Endothelial cell of umbilical vein (primary cell): ENCODE data around the gene SLC30A1. TPM values are rescaled to one million over a fixed set of nuclear protein-coding genes. Genes with fewer than 3 reads are reported as not detected.

Source experiments
- BruUV-seq: library from RNA; stranded (reverse); fragments of 400-500 nt; replicated peaks from 2 replicates; lab custom pipeline; 2021; lab: Mats Ljungman, UMichigan
- CTCF ChIA-PET: fragments of 300-600, 350-600 bp; sonication (Branson Sonifier 250); formaldehyde crosslinking; loops from one replicate; lab custom pipeline; 2021; ENCODE audit warnings: antibody characterized with exemption, inconsistent platforms; lab: Charles Lee
- POLR2A ChIA-PET: fragments of 300-600, 350-600 bp; sonication (Branson Sonifier 250); formaldehyde crosslinking; loops from one replicate; lab custom pipeline; 2021; ENCODE audit warnings: antibody characterized with exemption, inconsistent platforms; lab: Charles Lee
- DNase-seq: peaks from one replicate; pipeline ENCODE4 v3.0.0-alpha.2; 2011; ENCODE audit warnings: low read depth, low spot score
- FAIRE-seq: peaks from 2 replicates; lab custom pipeline; 2011; peaks lifted over from hg19 to GRCh38; lab: Jason Lieb, UNC
- H2AFZ ChIP-seq: 2 replicates; pipeline ENCODE4 v1.6.0; 2012; ENCODE audit warnings: low read depth, low read length, control low read depth, inconsistent platforms
- H3K27ac ChIP-seq: 2 replicates; pipeline ENCODE4 v1.5.1; 2011; ENCODE audit warnings: low read depth, mild to moderate bottlenecking, control low read depth, low read length, moderate library complexity; ENCODE audit not compliant: insufficient read depth
- H3K27me3 ChIP-seq, 2 experiments: 2 replicates each; pipeline versions ENCODE4 v1.6.0 to v1.6.1; 2011; ENCODE audit warnings: low read length in 2 of 2, mixed read lengths in 1 of 2; ENCODE audit not compliant: control insufficient read depth in 2 of 2, insufficient read depth in 2 of 2
- H3K36me3 ChIP-seq, 2 experiments: 2 replicates in 1 of 2; 3 replicates in 1 of 2; pipeline ENCODE4 v1.5.1; 2011; ENCODE audit warnings: low read length in 2 of 2, mild to moderate bottlenecking in 1 of 2, moderate library complexity in 1 of 2; ENCODE audit not compliant: control insufficient read depth in 2 of 2, insufficient read depth in 2 of 2; ENCODE audit errors: extremely low read depth in 1 of 2
- H3K4me1 ChIP-seq: 3 replicates; pipeline ENCODE4 v1.5.1; 2011; ENCODE audit warnings: mild to moderate bottlenecking, low read length; ENCODE audit not compliant: control insufficient read depth, insufficient read depth; ENCODE audit errors: extremely low read depth
- H3K4me2 ChIP-seq: 2 replicates; pipeline ENCODE4 v1.6.1; 2011; ENCODE audit warnings: low read length, control low read depth, mixed read lengths; ENCODE audit not compliant: insufficient read depth
- H3K4me3 ChIP-seq, 3 experiments: fragments of 200-600 bp in 1 of 3; sonication (generic), shearing (Covaris generic) in 1 of 3; replicated peaks in 1 of 3; 2 replicates each; pipeline ENCODE4 v1.5.1; 2011 to 2016; ENCODE audit warnings: control low read depth in 3 of 3, low read length in 3 of 3, mild to moderate bottlenecking in 2 of 3, inconsistent platforms in 1 of 3, low read depth in 1 of 3, moderate library complexity in 1 of 3; ENCODE audit not compliant: insufficient read depth in 1 of 3
- H3K79me2 ChIP-seq: 2 replicates; pipeline ENCODE4 v1.6.0; 2012; ENCODE audit warnings: low read length, inconsistent platforms; ENCODE audit not compliant: control insufficient read depth, insufficient read depth
- H3K9ac ChIP-seq: replicated peaks from 2 replicates; pipeline ENCODE3; 2011; ENCODE audit warnings: low read length, control low read depth; ENCODE audit not compliant: insufficient read depth; ENCODE audit errors: extremely low read depth
- H3K9me1 ChIP-seq: replicated peaks from 3 replicates; pipeline ENCODE4 v1.6.0; 2011; ENCODE audit warnings: mild to moderate bottlenecking, low read length; ENCODE audit not compliant: control insufficient read depth, insufficient read depth; ENCODE audit errors: extremely low read depth
- H3K9me3 ChIP-seq: replicated peaks from 2 replicates; pipeline ENCODE4 v1.5.1; 2012; ENCODE audit warnings: low read length, inconsistent platforms; ENCODE audit not compliant: control insufficient read depth, insufficient read depth
- H4K20me1 ChIP-seq: replicated peaks from 2 replicates; pipeline ENCODE3; 2011; ENCODE audit warnings: mild to moderate bottlenecking, low read length; ENCODE audit not compliant: control insufficient read depth, insufficient read depth; ENCODE audit errors: extremely low read depth
- EZH2 ChIP-seq: IDR thresholded peaks from 2 replicates; pipeline ENCODE4 v1.6.1; 2012; ENCODE audit warnings: borderline replicate concordance, low read depth, mild to moderate bottlenecking, moderate library complexity, low read length, inconsistent platforms; ENCODE audit not compliant: severe bottlenecking
- FOS ChIP-seq: IDR thresholded peaks from 2 replicates; pipeline ENCODE4 v1.6.1; 2011; ENCODE audit warnings: mild to moderate bottlenecking, low read length, moderate library complexity, borderline replicate concordance; ENCODE audit not compliant: insufficient read depth
- GATA2 ChIP-seq: IDR thresholded peaks from 2 replicates; pipeline ENCODE4 v1.7.0; 2011; ENCODE audit warnings: low read depth, mild to moderate bottlenecking, moderate library complexity, mixed read lengths, low read length; ENCODE audit not compliant: insufficient read length, insufficient read depth
- JUN ChIP-seq: IDR thresholded peaks from 2 replicates; pipeline ENCODE4 v1.6.1; 2011; ENCODE audit warnings: borderline replicate concordance, low read depth; ENCODE audit not compliant: insufficient read length, insufficient read depth
- MYC ChIP-seq: IDR thresholded peaks from one replicate; pipeline ENCODE4 v1.6.1; 2011; ENCODE audit warnings: mild to moderate bottlenecking, low read depth, low read length
- POLR2A ChIP-seq: IDR thresholded peaks from 2 replicates; pipeline ENCODE4 v1.6.1; 2012; ENCODE audit warnings: low read depth, mild to moderate bottlenecking, control low read depth, low read length
- POLR2AphosphoS5 ChIP-seq: IDR thresholded peaks from 2 replicates; pipeline ENCODE4 v1.6.1; 2012; ENCODE audit warnings: low read depth, mild to moderate bottlenecking, control low read depth, low read length, moderate library complexity; ENCODE audit not compliant: insufficient read depth
- dilution Hi-C: fragments of 300-500 bp; cut with MboI; formaldehyde crosslinking; loops from one replicate; pipeline ENCODE4 v1.15.0; 2019; ENCODE audit warnings: low sequenced_read_pairs; ENCODE audit not compliant: extremely low pct_ligation_motif_present
- intact Hi-C: fragments of 100-400 bp; cut with micrococcal nuclease; formaldehyde crosslinking; loops from one replicate; pipeline ENCODE4 v1.10.0; 2022
- polyA plus RNA-seq, 4 experiments: library from polyadenylated mRNA; depleted of rRNA in 3 of 4; stranded (reverse) in 3 of 4; unstranded in 1 of 4; fragments of >200 nt; gene quantifications; 2 replicates each; pipeline versions ENCODE4 v1.2.1 to v1.2.3, GENCODE V29; 2011 to 2012; ENCODE audit warnings: missing spikeins in 1 of 4
- total RNA-seq: library from RNA; stranded (reverse); gene quantifications from 2 replicates; pipeline ENCODE4 v1.2.3, GENCODE V29; 2021
- TF ChIP-seq, protein P1 (sequence below), 2 donors: IDR thresholded peaks; 1 replicate in 1 of 2; 2 replicates in 1 of 2; pipeline ENCODE4 v1.5.1; 2011; ENCODE audit warnings: low read length in 2 of 2, mild to moderate bottlenecking in 2 of 2, moderate library complexity in 2 of 2, control low read depth in 1 of 2, inconsistent platforms in 1 of 2, low read depth in 1 of 2; ENCODE audit not compliant: insufficient read depth in 1 of 2; ENCODE audit errors: extremely low read depth in 1 of 2
- TF ChIP-seq, protein P2 (sequence below): IDR thresholded peaks from 2 replicates; pipeline ENCODE4 v1.6.1; 2011; ENCODE audit not compliant: insufficient read depth, insufficient read length

Gene SLC30A1
- total and polyA plus RNA-seq, 2 donors (not counting 3 experiments of a cell fraction or from before 2014, with no cell fraction given), result 5.5 to 21.5 TPM

- dilution Hi-C loops (no loop called here), intact Hi-C loops (no loop called here)
- FAIRE-seq, result no peak
- Histone ChIP-seq H3K36me3 (no peaks in the 10 kb centered on the region), H3K79me2 (no peaks in the 10 kb centered on the region), H3K27me3 (no peaks in the 10 kb centered on the region), H2AFZ (no peak overlapping the region), H3K9me1 (no peaks in the 10 kb centered on the region), H3K9me3 (no peaks in the 10 kb centered on the region), H3K4me3 (no peak overlapping the region), H3K4me1 (peaks cover 10% of the 10 kb centered on the region), H3K9ac (no peak overlapping the region), H4K20me1 (no peaks in the 10 kb centered on the region), H3K4me2 (no peak overlapping the region), H3K27ac (no peak overlapping the region)
- ChIA-PET POLR2A (no interaction called here), CTCF (no interaction called here)
- DNase-seq, result no peak
- BruUV-seq, result no TSS peak
- TF ChIP-seq POLR2A, result no peak
- no peak for TF ChIP-seq GATA2
- TF ChIP-seq FOS, result no peak
- TF ChIP-seq EZH2, result no peak
These were observed 52.9 kb downstream of the SLC30A1 start for GRCh38 chr1:211526101-211526500.

DNA sequence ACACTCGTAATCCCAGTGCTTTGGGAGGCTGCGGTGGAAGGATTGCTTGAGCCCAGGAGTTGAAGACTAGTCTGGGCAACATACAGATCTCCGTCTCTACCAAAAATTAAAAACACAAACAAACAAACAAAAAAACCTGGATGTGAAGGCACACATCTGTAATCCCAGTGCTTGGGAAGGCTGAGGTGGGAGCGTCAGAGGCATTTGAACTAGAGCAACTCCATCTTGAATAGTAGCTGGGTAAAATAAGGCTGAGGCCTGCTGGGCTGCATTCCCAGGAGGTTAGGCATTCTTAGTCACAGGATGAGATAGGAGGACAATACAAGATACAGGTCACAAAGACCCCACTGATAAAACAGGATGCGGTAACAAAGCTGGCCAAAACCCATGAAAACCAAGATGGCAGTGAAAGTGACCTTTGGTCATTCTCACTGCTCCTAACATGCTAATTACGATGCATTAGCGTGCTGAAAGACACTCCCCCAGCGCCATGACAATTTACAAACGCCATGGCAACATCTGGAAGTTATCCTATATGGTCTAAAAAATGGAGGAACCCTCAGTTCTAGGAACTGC is 53.8 kb downstream of the SLC30A1 start:
- no peaks in the 10 kb centered on the region for H3K9me3 ChIP-seq
- no TSS peak for BruUV-seq

More for the DNA sequence above, 53.8 kb downstream of the SLC30A1 start:
- peaks cover 10% of the 10 kb centered on the region for H3K4me1 ChIP-seq
- no peaks in the 10 kb centered on the region for H3K9me1 ChIP-seq
- POLR2A ChIA-PET, result no interaction called here
- DNase-seq, result no peak
- no peak overlapping the region for H3K27ac ChIP-seq
- no peaks in the 10 kb centered on the region for H3K27me3 ChIP-seq
- intact Hi-C loops (no loop called here), dilution Hi-C loops (no loop called here)
- no peaks in the 10 kb centered on the region for H3K79me2 ChIP-seq
- no peak for FAIRE-seq
- H2AFZ ChIP-seq, result no peak overlapping the region
- H3K4me2 ChIP-seq, result no peak overlapping the region
- TF ChIP-seq, protein P1, sequence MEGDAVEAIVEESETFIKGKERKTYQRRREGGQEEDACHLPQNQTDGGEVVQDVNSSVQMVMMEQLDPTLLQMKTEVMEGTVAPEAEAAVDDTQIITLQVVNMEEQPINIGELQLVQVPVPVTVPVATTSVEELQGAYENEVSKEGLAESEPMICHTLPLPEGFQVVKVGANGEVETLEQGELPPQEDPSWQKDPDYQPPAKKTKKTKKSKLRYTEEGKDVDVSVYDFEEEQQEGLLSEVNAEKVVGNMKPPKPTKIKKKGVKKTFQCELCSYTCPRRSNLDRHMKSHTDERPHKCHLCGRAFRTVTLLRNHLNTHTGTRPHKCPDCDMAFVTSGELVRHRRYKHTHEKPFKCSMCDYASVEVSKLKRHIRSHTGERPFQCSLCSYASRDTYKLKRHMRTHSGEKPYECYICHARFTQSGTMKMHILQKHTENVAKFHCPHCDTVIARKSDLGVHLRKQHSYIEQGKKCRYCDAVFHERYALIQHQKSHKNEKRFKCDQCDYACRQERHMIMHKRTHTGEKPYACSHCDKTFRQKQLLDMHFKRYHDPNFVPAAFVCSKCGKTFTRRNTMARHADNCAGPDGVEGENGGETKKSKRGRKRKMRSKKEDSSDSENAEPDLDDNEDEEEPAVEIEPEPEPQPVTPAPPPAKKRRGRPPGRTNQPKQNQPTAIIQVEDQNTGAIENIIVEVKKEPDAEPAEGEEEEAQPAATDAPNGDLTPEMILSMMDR (IDR thresholded peaks at IDR 0.05; ENCODE audit: extremely low read depth in 1 of 2, insufficient read depth in 1 of 2, low read depth in 1 of 2, low read length in 2 of 2), result no peak
- TF ChIP-seq GATA2 (peak; percentile 69), EZH2 (no peak), MYC (no peak), FOS (peak; percentile 35), POLR2AphosphoS5 (no peak), JUN (no peak), POLR2A (no peak)
- TF ChIP-seq, protein P2, sequence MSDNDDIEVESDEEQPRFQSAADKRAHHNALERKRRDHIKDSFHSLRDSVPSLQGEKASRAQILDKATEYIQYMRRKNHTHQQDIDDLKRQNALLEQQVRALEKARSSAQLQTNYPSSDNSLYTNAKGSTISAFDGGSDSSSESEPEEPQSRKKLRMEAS, result no peak
- no peak overlapping the region for H3K9ac ChIP-seq
- no peaks in the 10 kb centered on the region for H3K36me3 ChIP-seq
- CTCF ChIA-PET, result interaction anchor here (2.5 kb wide), 1 partner anchor 10 kb away, joined by 12 read pairs; no protein-coding TSS in a partner anchor
- H4K20me1 ChIP-seq, result no peaks in the 10 kb centered on the region
- no peak overlapping the region for H3K4me3 ChIP-seq
